COR-L47 (cell line): ENCODE data around the gene CEP41.

Experiments used
- DNase-seq: peaks from one replicate; lab custom pipeline; 2025; lab: John Stamatoyannopoulos, UW

CEP41 gene

DNA sequence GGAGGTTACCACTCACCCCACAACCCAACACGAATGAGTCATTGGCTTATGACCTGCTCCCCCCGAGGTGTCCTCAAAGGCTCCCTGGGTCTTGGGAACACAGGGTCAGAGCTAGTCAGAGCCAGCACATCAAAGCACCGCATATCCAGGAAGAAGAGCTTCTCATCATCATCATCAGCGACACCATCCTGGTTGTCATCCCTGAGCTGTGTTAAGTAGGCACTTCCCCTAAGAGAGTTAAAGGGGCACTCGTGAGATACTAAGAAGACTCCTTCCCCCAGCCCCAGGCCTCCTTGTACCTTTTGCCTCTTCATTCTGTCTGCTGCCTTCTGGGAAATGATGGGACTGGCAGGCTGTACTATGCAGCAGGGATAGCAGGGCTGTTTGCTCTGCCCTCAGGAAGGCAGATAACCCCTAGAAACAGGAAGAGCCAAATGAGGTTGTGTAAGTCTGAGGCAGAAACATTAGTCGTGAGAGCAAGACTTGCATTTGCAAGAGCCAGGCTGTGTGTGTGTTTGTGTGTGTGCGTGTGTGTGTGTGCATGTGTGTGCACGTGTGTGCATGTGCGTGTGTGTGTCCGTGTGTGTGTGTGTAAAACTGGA lies 71.6 kb downstream of the CEP41 start:
- DNase-seq: no peak

DNA sequence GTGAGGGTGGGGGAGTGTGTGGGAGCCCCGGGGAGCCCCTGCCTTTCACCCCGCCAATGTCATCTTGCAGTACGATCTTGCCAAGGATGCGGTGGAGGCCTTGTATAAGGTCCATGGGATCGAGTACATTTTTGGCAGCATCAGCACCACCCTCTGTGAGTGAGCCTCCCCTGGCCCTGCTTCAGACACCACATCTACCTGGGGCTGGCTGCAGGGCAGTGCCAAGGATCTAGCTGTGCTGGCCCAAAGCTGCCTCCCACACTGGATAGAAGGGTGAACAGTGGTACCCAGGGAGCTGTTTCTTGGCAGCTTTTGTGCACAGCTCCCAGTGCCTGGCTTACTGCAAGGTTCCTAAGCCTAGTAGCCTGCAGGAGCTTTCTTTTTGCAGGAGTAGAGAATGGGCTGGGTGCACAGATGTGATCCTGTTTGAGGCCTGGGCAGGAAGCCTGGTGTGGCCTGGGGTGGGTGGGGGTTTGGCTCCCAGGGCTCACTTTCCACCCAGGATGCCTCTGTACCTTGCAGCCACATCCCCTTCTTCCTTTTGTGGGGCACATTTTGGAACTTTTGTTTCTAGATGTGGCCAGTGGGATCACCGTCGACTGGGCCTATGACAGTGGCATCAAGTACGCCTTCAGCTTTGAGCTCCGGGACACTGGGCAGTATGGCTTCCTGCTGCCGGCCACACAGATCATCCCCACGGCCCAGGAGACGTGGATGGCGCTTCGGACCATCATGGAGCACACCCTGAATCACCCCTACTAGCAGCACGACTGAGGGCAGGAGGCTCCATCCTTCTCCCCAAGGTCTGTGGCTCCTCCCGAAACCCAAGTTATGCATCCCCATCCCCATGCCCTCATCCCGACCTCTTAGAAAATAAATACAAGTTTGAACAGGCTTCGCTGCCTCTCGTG lies 72.7 kb downstream of the CEP41 start:
- no peak for DNase-seq

DNA sequence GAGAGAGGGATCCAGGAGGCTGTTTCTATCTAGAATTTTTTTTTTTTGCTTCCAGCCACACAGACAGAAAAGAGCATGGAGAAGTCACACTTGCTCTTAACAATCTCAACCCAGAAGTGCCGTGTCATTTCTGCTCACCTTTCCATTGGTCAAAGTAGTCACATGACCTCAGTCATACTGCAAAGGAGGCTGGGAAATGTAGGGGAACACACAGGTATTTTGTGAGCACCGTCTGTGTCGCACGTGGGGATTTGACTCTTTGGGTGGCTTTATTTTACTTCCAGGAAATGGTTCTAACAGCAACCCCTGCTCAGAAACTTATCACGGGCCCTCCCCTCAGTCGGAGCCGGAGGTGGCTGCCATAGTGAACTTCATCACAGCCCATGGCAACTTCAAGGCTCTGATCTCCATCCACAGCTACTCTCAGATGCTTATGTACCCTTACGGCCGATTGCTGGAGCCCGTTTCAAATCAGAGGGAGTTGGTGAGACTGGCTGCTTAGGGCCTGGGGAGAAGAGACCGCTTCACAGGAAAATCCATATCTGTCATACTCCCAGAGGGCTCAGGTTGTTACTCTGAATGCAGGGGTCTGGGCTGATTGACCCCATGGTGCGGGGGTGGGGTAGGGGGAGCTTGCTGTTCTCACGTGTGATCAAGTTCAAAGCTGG lies 73.6 kb downstream of the CEP41 start:
- no peak for DNase-seq

DNA sequence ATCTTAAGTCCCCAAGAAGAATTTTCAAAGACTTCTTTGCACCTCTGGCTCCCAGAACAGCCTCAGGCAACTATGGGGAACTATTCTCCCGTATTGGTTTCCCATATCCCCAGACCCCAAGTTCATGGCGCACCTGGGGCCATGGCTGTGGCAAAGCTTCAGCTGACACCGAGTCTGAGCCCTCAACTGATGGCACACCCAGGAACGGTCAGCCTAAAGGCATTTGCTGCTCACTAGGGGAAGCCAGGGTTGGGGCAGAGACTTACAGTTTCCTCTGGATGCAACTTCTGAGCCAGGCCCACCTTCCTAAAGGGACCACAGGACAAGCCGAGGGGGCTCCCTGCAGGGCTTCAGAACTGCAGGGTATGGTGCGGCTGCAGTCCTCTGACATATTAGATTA lies 74.3 kb downstream of the CEP41 start:
- no peak for DNase-seq

DNA sequence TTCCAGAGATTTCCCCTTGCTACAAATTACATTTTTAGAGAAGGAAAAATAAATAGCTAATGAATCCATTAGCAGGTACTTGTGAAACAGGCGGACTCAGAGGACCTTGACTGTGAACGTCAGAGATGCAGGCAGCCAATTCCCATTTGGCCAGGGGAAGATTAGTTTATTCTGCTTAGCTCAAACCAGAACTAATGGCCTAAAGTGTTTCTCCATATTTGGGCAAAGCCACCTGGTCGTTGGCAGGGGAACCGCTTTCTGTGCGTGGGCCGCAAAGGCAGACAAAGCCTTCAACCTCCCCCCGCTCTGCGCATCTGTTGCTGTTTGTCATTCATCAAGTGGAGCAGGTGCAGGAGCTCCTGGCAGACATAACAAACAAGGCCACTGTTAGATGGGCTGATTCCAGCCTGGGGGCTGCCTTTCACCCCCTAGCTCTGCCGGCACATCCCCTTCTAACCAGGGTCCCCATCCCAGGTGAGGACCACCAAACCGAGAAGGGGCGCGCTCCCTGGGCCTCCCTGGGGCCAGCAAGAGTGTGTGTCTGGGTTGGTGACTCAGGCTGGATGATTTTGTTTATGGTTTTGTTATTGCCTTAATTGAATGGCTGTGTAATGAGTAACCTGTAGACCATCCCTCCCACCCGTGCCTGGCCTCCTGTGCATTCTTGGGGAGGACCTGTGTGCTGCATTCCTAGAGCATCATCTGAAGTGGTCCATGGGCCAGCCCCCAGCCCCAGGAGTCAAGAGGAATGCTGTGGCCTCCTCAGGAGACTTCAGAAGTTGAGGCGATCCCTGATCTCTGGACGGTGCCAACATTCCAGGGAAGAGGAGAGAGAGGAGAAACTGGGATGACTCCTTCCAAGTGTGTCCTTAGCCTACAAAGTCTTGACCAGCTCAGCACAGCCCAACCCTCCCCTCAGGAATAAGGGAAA lies 75.0 kb downstream of the CEP41 start:
- DNase-seq: peak; percentile 98

DNA sequence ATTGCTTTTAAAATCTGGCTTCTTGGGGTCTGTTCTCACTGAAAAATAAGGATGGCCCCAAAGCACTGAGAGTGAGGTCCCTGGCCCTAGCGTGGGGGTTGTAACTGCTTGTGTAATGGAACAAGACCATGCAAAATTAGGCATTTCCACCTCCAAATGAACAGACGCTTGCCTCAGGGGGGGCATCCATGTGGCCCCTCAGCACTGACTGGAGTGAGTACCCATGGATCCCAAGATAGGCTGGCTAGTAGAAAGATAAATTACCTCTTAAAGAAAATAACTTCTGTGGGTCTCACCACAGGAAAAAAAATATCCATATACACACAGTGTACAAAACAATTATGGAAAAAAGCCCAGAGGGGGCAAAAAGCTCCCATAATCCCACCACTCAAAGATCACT lies 75.7 kb downstream of the CEP41 start:
- DNase-seq: no peak

DNA sequence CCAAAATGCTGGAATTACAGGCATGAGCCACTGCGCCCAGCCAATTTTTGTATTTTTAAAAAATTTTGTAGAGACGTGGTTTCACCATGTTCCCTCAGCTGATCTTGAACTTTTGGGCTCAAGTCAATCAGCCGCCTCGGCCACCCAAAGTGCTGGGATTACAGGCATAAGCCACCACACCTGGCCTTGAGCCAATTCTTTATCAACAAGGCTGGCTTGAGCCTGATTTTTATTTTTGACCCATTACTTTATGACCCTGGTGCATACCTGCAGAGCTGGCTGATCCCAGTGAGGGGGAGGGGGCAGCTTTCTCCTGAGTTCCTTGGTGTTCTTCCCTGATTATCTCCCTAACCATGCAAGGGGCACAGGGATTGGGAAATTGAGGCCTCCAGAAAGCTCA lies 76.4 kb downstream of the CEP41 start:
- no peak for DNase-seq

DNA sequence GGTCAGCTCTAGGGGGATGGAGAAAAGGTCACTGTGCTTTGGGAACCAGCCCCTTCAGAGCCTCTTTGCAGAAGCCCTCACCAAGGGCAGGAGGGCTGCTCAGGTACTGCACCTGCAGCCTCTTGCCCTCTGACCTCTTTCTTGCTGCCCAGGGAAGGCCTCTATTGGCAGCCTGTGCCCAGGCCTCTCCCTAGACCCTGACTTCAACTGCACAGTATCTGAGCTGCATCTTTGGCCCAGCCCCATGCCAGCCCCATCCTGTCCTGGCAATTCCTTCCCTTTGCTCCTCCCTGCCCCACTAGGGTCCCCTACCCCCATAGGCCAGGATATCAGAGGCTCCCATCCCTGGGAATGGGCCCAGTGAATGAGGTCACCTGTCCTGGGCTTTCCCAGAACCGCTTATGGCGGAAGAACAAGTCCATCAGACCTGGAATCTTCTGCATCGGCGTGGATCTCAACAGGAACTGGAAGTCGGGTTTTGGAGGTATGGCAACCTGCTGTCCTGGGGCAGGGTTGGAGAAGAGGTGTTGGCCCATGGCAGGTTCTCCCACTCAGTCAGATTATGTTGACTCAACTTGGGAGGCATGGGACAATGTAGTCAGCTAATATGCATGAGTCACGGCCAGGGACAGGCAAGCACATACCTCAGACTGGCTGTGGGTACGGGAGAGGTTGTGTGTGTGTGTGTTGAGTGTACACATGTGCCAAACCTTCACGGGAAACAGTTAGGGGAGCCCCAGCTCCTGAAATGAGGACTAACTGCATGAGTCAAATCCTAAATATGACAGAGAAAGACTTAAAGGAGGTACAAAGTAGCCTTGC lies 77.6 kb downstream of the CEP41 start:
- no peak for DNase-seq

DNA sequence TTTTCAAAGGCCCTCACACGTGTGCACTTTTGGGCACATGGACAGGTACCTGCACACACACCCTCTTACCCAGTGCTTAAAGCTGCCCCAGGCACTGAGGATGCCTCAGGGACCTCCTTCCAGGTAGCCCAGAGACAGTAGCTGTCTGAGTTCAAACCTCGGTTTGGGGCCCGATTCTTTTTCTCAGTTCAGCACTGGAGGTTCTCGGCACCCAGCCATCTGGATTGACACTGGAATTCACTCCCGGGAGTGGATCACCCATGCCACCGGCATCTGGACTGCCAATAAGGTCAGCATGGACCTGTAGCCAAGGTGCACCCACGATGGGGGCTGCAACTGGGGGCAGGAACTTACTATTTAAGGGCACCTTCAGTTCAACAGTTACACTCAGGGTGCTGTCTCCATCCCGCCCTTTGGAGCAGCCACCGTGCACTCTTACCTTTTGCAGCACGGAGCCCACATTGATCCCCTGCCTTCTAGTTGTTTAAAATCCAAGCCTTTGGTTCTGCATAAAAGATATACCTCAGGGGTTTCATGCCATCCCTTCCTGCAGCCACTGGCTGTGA lies 78.5 kb downstream of the CEP41 start:
- no peak for DNase-seq

DNA sequence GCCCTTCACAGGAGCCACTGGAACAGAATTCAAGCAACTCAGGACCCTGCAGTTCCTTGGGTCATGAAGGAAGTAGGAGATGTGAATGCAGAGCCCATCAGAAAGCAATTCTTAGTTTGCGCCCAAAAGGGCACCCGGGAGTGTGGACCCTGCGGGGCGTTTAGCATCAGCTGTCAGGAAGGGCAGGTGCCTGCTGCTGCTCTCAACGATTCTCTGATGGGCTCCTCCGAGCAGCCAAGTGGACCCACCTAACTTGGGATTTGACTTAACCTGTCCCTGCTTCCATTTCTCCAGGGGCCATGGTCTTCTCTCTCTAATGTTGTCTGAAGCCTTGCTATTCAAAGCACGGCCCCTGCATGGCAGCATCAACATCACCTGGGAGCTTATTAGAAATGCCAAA lies 79.1 kb downstream of the CEP41 start:
- DNase-seq: no peak

DNA sequence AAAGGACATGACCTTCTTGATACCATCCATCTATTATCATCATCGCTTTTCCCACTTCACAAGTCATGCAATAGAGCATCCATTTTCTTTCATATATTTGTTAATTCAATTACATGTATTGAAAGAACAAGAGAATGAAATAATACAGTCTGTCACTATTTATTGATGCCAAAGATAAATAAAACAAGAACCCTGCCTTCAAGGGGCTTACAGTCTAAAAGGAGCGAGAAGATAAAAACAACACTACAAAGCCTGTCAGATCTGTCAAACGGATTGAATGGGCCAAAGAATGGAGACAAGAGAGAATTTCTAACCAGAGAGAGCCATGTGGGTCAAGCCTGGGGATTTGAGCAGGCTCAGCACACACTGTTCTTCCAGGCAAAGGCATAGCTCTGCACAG lies 80.3 kb downstream of the CEP41 start:
- DNase-seq: no peak

DNA sequence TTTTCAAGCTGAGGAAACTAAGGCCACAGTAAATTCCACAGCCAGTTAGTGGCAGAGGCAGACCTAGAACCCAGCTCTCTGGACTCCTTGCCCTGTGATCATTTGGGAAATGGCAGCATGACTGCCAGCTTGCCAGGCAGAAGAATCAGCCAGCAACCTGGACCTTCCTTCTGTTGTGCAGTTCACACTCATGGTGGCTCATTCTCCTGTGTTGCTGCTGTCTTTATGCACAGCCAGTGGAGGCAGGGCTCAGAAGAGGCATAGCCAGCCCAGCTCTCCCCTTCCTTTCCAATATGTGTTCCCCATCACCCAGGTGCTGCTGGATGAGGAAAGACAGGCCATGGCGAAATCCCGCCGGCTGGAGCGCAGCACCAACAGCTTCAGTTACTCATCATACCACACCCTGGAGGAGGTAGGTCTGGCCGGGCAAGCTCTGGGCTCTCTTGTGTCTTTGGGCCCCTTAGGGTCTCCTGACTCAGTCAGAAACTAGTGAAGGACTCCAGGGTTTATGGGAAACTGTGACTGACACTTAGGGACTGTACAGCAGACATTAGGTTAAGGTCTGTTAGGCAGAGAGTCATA lies 81.4 kb downstream of the CEP41 start:
- DNase-seq: no peak

DNA sequence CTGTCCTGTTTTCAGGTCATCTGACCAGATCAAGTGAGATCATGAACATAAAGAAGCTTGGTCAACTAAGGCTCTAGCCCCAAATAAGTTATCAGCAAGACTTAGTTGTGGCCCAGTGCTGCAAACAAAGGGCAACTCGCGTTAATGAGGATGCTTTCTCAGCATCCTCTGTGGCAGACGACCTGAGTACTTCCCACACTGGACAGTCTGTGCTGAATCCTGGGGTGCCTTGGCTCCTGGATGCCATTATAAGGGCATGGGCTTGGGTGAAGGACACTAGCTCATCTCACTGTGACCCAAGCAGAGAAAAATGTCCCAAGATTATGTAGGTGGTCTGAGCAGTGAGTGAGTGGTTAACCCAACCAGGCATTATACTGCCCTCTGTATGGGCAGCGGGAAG lies 82.3 kb downstream of the CEP41 start:
- DNase-seq: no peak

DNA sequence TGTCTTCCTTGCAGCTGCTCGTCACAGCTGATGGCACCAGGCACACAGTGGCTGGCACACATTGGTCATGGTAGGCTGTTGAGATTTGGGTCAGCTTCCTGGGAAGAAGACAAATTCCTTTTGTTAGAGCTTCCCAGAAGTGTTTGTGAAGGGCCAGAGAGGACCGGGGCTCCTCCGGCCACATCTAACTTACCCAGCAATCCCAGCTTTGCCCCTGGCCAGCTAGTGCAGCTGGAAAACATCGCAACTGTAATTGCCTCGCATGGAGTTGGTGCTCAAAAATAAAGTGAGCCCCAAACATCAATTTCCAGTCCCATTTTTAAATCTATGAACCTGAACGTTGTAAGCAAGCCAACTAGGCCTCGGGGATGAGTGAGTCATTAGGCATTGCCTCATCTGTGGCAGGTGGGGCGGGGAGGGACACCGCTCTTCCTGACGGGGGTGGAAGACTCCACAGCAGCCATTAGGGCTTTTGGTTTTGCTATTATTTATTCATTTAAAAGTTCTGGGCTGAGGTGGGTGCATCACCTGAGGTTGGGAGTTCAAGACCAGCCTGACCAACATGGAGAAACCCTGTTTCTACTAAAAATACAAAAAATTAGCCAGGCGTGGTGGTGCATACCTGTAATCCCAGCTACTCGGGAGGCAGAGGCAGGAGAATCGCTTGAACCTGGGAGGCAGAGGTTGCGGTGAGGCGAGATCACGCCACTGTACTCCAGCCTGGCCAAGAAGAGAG lies 83.8 kb downstream of the CEP41 start:
- DNase-seq: no peak

DNA sequence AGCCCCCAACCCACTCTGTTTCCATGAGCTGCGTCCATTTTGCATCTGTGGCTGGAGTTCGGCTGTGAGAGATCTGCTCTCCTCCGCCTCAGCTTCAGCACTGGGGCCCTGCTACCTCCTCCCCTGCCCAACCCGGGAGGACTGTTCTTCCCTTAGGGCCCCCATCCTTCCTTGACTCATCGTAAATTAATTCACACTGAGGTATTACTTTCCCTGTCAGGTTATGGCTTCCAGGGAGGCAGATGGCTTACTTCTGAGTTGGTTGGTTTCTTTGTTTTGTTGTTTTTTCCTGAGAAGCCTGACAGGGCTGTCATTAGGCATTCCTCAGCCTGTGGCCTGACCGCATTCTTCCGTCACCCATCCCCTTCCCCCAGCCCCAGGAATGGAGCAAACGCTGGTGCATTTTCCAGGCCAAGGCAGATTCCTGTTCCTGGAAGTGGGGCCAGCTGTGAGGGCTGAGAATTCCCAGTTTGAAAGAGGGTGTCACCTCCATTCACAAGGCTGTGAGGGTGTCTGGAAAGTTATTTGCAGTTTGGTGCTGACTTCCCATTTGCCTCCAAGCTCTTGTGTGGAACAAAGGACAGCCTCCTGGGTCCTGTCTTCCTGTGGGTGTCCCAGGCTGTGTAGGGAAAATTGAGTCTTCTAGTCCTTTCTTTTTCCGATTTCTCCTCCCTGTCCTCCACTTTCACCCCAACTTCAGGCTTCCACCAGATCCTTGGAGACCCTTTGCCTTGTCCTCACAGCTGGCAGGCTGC lies 84.5 kb downstream of the CEP41 start:
- no peak for DNase-seq

DNA sequence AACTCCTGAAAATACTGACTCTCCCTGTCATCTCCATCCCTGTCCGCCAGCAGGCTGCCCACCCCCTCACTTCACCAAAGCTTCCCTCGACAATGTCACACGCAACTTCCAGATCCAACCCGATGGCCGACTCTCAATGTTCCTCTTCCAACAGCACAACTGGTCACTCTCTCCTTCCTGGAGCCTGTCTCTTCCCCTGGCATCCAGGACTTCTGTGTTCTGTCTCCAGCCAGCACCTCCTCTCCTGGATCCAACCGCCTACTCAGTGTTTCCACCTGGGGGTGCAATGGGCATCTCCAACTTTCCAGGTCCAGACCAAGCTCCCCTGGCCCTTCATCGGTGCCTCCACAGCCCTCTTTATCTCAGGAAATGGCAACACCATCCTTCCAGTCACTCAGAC lies 87.6 kb downstream of the CEP41 start:
- peak; percentile 53 for DNase-seq

DNA sequence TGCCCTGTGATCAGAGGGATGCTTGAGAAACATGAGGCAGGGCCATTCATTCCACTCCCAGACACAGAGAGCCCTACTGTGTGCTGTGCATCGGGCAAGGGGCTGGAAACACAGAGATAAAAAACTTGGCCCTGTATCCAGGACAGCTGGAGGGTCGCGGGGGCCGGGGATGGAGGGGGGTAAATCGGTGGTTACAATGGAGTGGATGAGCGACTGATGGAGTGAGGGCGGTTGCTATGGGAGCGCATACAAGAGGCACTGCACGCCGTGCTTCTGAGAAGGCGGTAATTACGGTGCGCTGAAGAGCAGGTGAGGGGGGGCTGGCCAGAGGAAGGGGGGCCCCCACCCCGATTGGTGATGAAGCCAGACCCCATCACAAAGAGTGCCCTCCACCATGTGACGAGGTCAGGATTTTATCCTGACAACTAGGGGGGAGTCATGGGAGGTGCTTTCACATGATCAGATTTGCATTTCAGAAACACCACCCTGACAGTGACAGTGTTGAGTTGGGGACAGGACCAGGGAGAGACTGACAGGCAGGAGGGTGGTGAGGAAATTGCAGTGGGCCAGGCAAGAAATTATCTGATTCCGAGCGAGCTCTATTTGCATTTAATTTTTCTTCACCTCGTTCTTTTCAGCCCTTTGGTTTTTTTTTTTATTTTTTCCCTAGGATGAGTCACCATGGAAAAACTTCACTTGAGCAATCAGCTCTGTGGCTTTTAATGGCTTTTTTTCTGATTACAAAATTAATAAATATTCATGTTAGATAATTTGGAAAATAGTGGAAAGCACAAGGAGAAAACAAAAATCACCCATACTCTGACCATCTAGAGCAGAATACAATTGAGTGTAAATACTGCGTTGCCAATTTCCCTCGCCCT lies 88.4 kb downstream of the CEP41 start:
- peak; percentile 93 for DNase-seq

DNA sequence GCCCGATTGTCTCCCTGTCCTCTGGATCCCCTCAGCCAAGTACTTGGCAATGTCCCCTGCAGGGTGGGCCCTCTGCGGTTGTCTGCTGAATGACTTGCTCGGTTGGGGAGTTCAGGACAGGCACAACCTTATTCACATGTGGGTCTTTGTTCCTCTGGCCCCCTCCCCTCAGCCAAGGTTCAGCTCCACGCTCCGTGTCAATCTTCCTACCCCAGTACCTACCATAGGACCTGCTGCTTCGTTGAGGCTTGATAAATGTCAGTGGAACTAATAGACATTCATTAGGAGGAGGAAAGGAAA lies 89.1 kb downstream of the CEP41 start:
- no peak for DNase-seq
